Cardiac muscle cell (in vitro differentiated cells and primary cell): ENCODE results near the gene SLC9B1. TPM values are rescaled to one million over a fixed set of nuclear protein-coding genes. Genes with fewer than 3 reads are reported as not detected.
"Not testable (repeated sequence)": the region's sequence is repeated elsewhere in the genome, so short reads cannot be mapped to it uniquely, and the experiment has no call there.

Experiments
- DNase-seq, 2 donors: peaks; one replicate each; pipeline versions ENCODE4 v3.0.0 to v3.0.0-alpha.2; 2010 to 2017; ENCODE audit warnings: low read depth in 1 of 2, low spot score in 1 of 2
- H3K27ac ChIP-seq: fragments of 200-600 bp; sonication (generic); 2 replicates; pipeline ENCODE4 v1.5.1; 2016
- H3K27me3 ChIP-seq: fragments of 200-600 bp; sonication (generic); 2 replicates; pipeline ENCODE4 v1.6.0; 2016; ENCODE audit warnings: control low read depth
- H3K36me3 ChIP-seq: fragments of 200-600 bp; sonication (generic); 2 replicates; pipeline ENCODE4 v1.5.1; 2016; ENCODE audit warnings: control low read depth
- H3K4me1 ChIP-seq: fragments of 200-600 bp; sonication (generic); 2 replicates; pipeline ENCODE4 v1.8.1; 2017; ENCODE audit warnings: low read depth, mild to moderate bottlenecking, mixed run types
- H3K4me3 ChIP-seq: fragments of 200-600 bp; sonication (generic); 2 replicates; pipeline ENCODE4 v1.5.1; 2016; ENCODE audit warnings: mild to moderate bottlenecking
- H3K9me3 ChIP-seq: fragments of 200-600 bp; sonication (generic); 2 replicates; pipeline ENCODE4 v1.5.1; 2017; ENCODE audit warnings: low read depth, mild to moderate bottlenecking, control low read depth
- polyA plus RNA-seq: library from polyadenylated mRNA; unstranded; fragments of >200 nt; fragmentation: Nextera tagmentation; extraction: Ambion mirVana; gene quantifications from 2 replicates; pipeline ENCODE4 v1.2.1, GENCODE V29; 2016
- total RNA-seq: library from RNA; depleted of rRNA; stranded (reverse); fragments of >200 nt; gene quantifications from 2 replicates; pipeline ENCODE4 v1.2.3, GENCODE V29; 2016
- TF ChIP-seq, protein P1 (sequence below): IDR thresholded peaks from 2 replicates; pipeline ENCODE4 v1.5.1; 2012; ENCODE audit warnings: low read depth, mild to moderate bottlenecking, low read length

SLC9B1 gene
- total and polyA plus RNA-seq, 2 experiments from 2014 or later = 0.30 TPM; not detected in 1

DNA sequence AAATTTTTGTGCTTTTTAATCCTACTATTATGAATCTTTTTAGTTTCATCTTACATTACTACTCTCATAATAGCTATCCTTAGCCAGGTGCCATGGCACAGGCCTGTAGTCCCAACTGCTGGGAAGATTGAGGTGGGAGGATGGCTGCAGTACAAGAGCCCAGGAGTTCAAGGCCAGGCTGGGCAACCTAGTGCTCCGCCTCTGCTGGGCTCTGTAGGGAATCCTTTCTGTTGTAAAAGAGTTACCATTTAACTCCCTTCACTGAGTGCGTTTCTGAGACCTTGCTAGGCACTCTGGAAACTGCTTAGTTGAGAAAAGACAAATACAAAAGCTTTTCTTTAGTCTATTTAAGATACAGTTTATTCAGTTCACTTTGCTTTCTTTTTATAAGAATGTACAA lies 130.9 kb downstream of the SLC9B1 start:
- peaks cover 10% of the 10 kb centered on the region for H3K4me1 ChIP-seq
- H3K27ac ChIP-seq, DNase-seq, H3K4me3 ChIP-seq, H3K9me3 ChIP-seq, H3K36me3 ChIP-seq, H3K27me3 ChIP-seq: not testable (repeated sequence)

DNA sequence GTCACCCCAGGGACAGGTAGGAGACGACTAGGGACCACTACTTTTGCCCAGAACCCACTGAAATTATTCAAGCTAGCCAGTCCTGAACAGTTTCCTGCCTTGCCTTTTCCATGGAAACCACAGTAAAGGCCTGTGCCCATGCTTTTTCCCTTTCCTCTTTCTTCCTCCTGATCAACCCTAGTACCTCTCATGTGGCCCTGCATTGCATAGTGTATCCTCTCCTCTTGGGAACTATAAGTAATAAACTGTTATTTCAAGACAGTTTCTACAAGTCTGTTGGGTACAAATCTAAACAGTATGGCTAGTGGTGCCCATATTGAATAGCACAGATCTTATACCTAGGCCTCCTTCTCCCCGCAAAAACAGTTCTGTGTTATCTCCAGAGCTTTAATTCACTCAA lies 136.2 kb downstream of the SLC9B1 start:
- H3K36me3 ChIP-seq = no peaks in the 10 kb centered on the region
- H3K27ac ChIP-seq = peak overlapping the region; percentile 41
- H3K4me1 ChIP-seq = peaks cover 10% of the 10 kb centered on the region
- H3K27me3 ChIP-seq = no peaks in the 10 kb centered on the region
- H3K4me3 ChIP-seq = no peak overlapping the region
- H3K9me3 ChIP-seq = no peaks in the 10 kb centered on the region
- TF ChIP-seq, protein P1, sequence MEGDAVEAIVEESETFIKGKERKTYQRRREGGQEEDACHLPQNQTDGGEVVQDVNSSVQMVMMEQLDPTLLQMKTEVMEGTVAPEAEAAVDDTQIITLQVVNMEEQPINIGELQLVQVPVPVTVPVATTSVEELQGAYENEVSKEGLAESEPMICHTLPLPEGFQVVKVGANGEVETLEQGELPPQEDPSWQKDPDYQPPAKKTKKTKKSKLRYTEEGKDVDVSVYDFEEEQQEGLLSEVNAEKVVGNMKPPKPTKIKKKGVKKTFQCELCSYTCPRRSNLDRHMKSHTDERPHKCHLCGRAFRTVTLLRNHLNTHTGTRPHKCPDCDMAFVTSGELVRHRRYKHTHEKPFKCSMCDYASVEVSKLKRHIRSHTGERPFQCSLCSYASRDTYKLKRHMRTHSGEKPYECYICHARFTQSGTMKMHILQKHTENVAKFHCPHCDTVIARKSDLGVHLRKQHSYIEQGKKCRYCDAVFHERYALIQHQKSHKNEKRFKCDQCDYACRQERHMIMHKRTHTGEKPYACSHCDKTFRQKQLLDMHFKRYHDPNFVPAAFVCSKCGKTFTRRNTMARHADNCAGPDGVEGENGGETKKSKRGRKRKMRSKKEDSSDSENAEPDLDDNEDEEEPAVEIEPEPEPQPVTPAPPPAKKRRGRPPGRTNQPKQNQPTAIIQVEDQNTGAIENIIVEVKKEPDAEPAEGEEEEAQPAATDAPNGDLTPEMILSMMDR = no peak
- DNase-seq = no peak

DNA sequence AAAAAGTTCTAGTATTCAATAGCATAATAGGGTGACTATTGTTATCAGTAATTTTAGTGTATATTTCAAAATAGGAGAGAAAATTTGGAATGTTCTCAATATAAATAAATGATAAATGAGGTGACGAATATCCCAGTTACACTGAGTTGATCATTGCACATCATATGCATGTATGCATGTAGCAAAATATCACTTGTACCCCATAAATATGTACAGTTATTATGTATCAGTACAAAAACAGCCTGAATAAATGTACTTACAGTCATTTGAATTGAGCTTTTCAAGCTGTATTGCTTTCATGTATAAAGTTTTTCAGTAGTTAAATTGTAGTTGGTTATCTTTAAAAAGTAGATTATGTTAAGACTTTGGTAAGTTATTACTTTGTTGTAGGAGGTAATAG lies 138.2 kb downstream of the SLC9B1 start:
- DNase-seq = no peak
- TF ChIP-seq, protein P1 = no peak
- H3K4me1 ChIP-seq = peaks cover 10% of the 10 kb centered on the region
- no peaks in the 10 kb centered on the region for H3K27me3 ChIP-seq
- H3K36me3 ChIP-seq = no peaks in the 10 kb centered on the region
- H3K4me3 ChIP-seq = no peak overlapping the region
- no peak overlapping the region for H3K27ac ChIP-seq
- H3K9me3 ChIP-seq = no peaks in the 10 kb centered on the region

DNA sequence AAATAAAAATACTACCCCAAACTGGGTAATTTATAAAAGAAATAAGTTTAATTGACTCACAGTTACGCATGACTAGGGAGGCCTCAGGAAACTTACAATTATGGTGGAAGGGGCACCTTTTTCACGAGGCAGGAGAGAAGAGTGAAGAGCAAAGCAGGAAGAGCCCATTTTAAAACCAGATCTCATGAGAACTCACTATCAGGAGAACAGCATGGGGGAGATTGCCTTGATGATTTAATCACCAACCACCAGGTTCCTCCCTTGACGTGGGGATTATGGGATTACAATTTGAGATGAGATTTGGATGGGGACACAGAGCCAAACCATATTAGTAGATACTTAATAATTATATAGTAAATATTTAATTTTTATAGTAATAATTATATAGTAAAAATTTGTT lies 140.6 kb downstream of the SLC9B1 start:
- no peaks in the 10 kb centered on the region for H3K27me3 ChIP-seq
- H3K9me3 ChIP-seq = no peaks in the 10 kb centered on the region
- no peak overlapping the region for H3K4me3 ChIP-seq
- no peak overlapping the region for H3K27ac ChIP-seq
- peaks cover 8% of the 10 kb centered on the region for H3K36me3 ChIP-seq
- DNase-seq = no peak
- H3K4me1 ChIP-seq = peaks cover 4% of the 10 kb centered on the region
- TF ChIP-seq, protein P1 = no peak

DNA sequence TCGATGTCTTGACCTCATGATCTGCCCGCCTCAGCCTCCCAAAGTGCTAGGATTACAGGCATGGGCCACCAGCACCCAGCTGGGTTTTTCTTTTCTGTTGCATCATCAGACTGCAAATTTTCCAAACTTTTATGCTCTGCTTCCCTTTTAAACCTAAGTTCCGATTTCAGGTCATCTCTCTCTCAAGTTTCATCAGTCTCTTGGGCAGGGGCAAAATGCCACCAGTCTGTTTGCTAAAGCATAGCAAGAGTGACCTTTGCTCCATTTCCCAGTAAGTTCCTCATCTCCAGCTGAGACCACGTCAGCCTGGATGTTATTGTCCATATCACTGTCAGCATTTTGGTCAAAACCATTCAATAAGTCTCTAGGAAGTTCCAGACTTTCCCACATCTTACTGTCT lies 141.2 kb downstream of the SLC9B1 start:
- H3K36me3 ChIP-seq, H3K9me3 ChIP-seq, H3K27ac ChIP-seq, H3K4me1 ChIP-seq, H3K4me3 ChIP-seq, H3K27me3 ChIP-seq: not testable (repeated sequence)
- DNase-seq = peak in 1 of 2 donors; percentile 49

DNA sequence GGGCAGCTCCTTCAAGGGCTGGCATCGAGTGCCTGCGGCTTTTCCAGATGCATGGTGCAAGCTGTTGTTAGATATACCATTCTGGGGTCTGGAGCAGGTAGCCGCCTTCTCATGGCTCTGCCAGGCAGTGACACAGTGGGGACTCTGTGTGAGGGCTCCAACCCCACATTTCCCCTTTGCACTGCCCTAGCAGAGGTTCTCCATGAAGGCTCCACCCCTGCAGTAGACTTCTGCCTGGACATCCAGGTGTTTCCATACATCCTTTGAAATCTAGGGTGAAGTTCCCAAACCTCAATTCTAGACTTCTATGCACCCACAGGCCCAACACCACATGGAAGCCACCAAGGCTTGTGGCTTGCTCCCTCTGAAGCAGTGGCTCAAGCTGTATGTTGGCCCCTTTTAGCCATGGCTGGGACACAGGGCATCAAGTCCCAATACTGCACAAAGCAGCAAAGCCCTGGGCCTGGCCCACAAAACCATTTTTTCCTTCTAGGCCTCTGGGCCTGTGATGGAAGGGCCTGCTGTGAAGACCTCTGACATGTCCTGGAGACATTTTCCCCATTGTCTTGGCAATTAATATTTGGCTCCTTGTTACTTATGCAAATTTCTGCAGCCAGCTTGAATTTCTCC lies 141.9 kb downstream of the SLC9B1 start:
- not testable (repeated sequence) for H3K4me3 ChIP-seq, H3K9me3 ChIP-seq, DNase-seq, H3K36me3 ChIP-seq, H3K27ac ChIP-seq, H3K4me1 ChIP-seq, H3K27me3 ChIP-seq

DNA sequence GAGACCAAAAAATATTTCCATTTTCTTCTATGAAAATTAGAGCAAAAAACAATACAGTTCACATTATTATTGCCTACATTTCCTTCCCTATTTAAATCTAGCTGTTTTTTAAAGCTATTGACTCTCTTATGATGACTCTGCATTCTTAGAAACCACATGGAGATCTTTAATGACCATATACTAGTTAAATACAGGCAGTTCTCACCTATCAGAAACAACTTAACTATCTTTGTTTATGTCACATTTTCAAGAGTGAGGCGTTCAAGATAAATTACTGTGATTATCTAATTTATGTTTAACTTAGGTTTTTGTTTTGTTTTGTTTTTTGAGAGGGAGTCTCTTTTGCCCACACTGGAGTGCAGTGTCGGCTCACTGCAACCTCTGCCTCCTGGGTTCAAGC lies 147.7 kb downstream of the SLC9B1 start:
- no peak for DNase-seq
- H3K4me1 ChIP-seq = peaks cover 24% of the 10 kb centered on the region
- TF ChIP-seq, protein P1 = no peak
- no peaks in the 10 kb centered on the region for H3K9me3 ChIP-seq
- H3K27me3 ChIP-seq = no peaks in the 10 kb centered on the region
- H3K36me3 ChIP-seq = peaks cover 8% of the 10 kb centered on the region
- no peak overlapping the region for H3K27ac ChIP-seq
- H3K4me3 ChIP-seq = no peak overlapping the region
